ENCODE data around the gene MAP1S.

Gene MAP1S

DNA sequence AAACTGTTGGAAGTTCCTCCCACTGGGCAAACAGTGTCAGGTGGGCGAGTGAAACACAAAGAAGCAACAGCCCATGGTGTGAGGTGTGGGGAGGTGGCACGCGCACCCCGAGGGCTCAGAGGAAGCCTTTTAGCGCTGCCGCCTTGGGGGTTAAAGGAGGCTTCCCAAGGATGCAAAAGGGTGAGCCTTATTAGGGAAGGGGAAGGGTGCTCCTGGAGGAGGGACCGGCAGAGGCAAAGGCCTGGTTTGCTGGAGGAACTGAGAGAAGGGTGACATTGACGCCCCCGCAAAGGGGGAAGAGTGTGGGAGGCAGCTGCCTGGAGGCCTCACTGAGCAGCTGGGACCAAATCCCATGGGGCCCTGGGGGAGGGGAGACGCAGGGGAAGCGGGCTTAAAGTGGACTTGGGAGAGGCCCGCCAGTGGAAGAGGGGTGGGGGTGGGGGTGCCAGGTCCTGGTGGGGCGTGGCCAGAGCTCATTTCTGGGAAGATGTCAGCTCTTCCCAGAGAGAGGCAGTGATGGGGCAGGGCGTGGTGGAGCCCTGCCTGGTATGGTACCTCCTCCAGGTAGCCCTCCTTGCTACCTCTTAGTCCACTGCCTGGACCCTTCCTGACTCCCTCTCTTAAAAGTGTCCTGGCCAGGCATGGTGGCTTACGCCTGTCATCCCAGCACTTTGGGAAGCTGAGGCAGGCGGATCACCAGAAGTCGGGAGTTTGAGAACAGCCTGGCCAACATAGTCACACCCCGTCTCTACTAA is 20.0 kb downstream of the MAP1S start:
- peak; percentile 86 for DNase-seq
- Histone ChIP-seq H3K4me1 (peaks cover 5% of the 10 kb centered on the region; the same call in 1 of the 2 replicates), H3K27me3 (no peaks in the 10 kb centered on the region), H3K9me3 (no peaks in the 10 kb centered on the region), H3K36me3 (peaks cover 16% of the 10 kb centered on the region), H3K4me3 (ENCODE audit: low read depth, low read length) (no peak overlapping the region)
- TF ChIP-seq, protein P1, sequence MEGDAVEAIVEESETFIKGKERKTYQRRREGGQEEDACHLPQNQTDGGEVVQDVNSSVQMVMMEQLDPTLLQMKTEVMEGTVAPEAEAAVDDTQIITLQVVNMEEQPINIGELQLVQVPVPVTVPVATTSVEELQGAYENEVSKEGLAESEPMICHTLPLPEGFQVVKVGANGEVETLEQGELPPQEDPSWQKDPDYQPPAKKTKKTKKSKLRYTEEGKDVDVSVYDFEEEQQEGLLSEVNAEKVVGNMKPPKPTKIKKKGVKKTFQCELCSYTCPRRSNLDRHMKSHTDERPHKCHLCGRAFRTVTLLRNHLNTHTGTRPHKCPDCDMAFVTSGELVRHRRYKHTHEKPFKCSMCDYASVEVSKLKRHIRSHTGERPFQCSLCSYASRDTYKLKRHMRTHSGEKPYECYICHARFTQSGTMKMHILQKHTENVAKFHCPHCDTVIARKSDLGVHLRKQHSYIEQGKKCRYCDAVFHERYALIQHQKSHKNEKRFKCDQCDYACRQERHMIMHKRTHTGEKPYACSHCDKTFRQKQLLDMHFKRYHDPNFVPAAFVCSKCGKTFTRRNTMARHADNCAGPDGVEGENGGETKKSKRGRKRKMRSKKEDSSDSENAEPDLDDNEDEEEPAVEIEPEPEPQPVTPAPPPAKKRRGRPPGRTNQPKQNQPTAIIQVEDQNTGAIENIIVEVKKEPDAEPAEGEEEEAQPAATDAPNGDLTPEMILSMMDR (IDR thresholded peaks at IDR 0.05; ENCODE audit: low read depth, low read length) = no peak

DNA sequence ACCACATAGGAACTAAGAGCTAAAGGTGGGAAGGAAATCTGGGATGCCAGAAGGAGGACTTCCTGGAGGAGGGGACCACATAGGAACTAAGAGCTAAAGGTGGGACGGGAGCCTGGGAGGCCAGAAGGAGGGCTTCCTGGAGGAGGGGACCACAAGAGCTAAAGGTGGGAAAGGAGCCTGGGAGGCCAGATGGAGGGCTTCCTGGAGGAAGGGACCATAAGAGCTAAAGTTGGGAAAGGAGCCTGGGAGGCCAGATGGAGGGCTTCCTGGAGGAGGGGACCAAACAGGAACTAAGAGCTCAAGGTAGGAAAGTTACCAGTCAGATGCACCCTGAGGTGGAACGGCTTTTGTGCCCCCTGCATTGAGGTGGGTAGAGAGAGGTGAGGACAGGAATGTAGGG is 22.2 kb downstream of the MAP1S start:
- TF ChIP-seq, protein P1 (IDR thresholded peaks at IDR 0.05; ENCODE audit: low read depth, low read length) = no peak
- H3K9me3 ChIP-seq = no peaks in the 10 kb centered on the region

GRCh38 chr19:17743874-17744580 is 24.7 kb downstream of the MAP1S start:
- H3K27me3 ChIP-seq = no peaks in the 10 kb centered on the region
- H3K9me3 ChIP-seq = no peaks in the 10 kb centered on the region
- DNase-seq = no peak
- no peaks in the 10 kb centered on the region for H3K36me3 ChIP-seq
- TF ChIP-seq, protein P1 (IDR thresholded peaks at IDR 0.05; ENCODE audit: low read depth, low read length) = no peak
- H3K4me3 ChIP-seq (ENCODE audit: low read depth, low read length) = no peak overlapping the region
- H3K4me1 ChIP-seq = peaks cover 4% of the 10 kb centered on the region; the same call in 1 of the 2 replicates

More for the DNA sequence above, 22.2 kb downstream of the MAP1S start:
- H3K4me1 ChIP-seq = peaks cover 5% of the 10 kb centered on the region; the same call in 1 of the 2 replicates
- H3K27me3 ChIP-seq = no peaks in the 10 kb centered on the region
- no peak overlapping the region for H3K4me3 ChIP-seq (ENCODE audit: low read depth, low read length)
- no peak for DNase-seq
- peaks cover 3% of the 10 kb centered on the region for H3K36me3 ChIP-seq

DNA sequence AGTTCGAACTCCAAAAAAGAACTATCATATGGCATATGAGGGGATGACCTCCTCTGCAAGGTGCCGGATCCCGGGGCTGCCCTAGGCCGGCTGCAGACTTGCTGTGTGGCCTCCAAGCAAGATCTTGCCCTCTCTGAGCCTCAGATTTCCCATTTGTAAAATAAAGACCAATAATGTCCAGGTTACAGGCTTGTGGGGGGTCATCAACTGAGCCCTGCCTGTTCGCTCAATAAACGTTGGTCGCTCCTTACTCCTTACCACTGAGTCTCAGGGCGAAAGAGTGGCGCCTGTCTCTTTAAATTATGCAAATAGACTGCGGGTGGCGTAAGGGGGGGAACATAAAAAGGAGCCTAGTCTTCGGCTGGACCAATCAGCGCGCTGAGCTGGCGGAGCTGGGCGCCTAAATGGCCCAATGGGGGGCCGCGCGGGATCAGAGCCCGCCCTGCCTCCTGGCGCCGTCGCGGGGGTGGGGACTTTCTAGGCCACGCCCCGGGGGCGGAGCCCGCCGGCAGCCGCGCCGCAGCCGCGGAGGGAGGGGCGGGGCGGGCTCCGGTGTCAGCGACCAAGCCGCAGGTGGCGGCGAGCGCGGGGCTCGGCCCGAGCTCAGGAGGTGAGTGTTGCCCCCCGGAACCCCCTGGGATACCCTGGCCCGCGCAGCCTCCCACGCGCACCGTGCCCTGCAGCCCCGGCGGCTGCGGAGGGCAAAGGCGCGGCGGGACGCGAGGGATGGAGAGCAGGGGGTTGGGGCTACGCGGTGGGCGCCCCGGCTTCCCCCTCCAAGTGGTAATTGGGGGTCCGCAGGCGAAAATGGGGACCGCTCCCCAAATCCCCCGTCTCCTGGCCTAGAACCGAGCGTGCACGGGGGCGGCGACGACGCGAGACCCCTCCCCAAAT is 28.2 kb downstream of the MAP1S start:
- peak; percentile 97 for DNase-seq
- Histone ChIP-seq H3K4me1 (no peaks in the 10 kb centered on the region; the same call in 1 of the 2 replicates), H3K4me3 (ENCODE audit: low read depth, low read length) (peak overlapping the region; percentile 63), H3K9me3 (no peaks in the 10 kb centered on the region), H3K27me3 (no peaks in the 10 kb centered on the region), H3K36me3 (no peaks in the 10 kb centered on the region)
- TF ChIP-seq, protein P1 (IDR thresholded peaks at IDR 0.05; ENCODE audit: low read depth, low read length) = no peak

GRCh38 chr19:17748884-17749638 is 29.8 kb downstream of the MAP1S start:
- TF ChIP-seq, protein P1 (IDR thresholded peaks at IDR 0.05; ENCODE audit: low read depth, low read length) = no peak
- Histone ChIP-seq H3K4me1 (no peaks in the 10 kb centered on the region; the same call in 1 of the 2 replicates), H3K9me3 (no peaks in the 10 kb centered on the region), H3K36me3 (no peaks in the 10 kb centered on the region), H3K27me3 (no peaks in the 10 kb centered on the region), H3K4me3 (ENCODE audit: low read depth, low read length) (no peak overlapping the region)
- DNase-seq = no peak

Data from BE2C (cell line).